Gastrocnemius medialis (tissue), 4 donors: Measurements from ENCODE around the gene RARRES2. TPM values are rescaled to one million over a fixed set of nuclear protein-coding genes. Genes with fewer than 3 reads are reported as not detected.

Experiments used
- ATAC-seq, 2 donors: fragments of 150-250 bp; one replicate each; pipeline ENCODE4 v1.9.1; 2016
- DNase-seq, 2 donors: peaks; one replicate each; pipeline ENCODE4 v3.0.0-alpha.2; 2019
- H3K27ac ChIP-seq, 4 donors: fragments of 200-600 bp; sonication (generic); 1 replicate in 1 of 4; 2 replicates in 3 of 4; pipeline ENCODE4 v1.5.1; 2016 to 2018; ENCODE audit warnings: mild to moderate bottlenecking in 2 of 4, moderate library complexity in 1 of 4
- H3K27me3 ChIP-seq, 3 donors: fragments of 200-600 bp; sonication (generic) in 2 of 3; 1 replicate in 1 of 3; 2 replicates in 2 of 3; pipeline versions ENCODE4 v1.5.1 to v1.6.0; 2016 to 2019; ENCODE audit warnings: mild to moderate bottlenecking in 1 of 3, moderate library complexity in 1 of 3
- H3K36me3 ChIP-seq, 2 donors: fragments of 200-600 bp; sonication (generic) in 1 of 2; one replicate each; pipeline ENCODE4 v1.5.1; 2017 to 2018
- H3K4me1 ChIP-seq, 2 donors: fragments of 200-600 bp; sonication (generic) in 1 of 2; one replicate each; pipeline ENCODE4 v1.5.1; 2016 to 2017; ENCODE audit warnings: mild to moderate bottlenecking in 2 of 2
- H3K4me3 ChIP-seq, 4 donors: fragments of 200-600 bp; sonication (generic) in 3 of 4; 1 replicate in 1 of 4; 2 replicates in 3 of 4; pipeline ENCODE4 v1.5.1; 2016 to 2019; ENCODE audit warnings: mild to moderate bottlenecking in 2 of 4
- H3K9me3 ChIP-seq, 3 donors: fragments of 200-600 bp; sonication (generic) in 2 of 3; 1 replicate in 1 of 3; 2 replicates in 2 of 3; pipeline ENCODE4 v1.5.1; 2016 to 2019
- POLR2A ChIP-seq, 2 donors: fragments of 450-650 bp; IDR thresholded peaks; one replicate each; pipeline ENCODE4 v1.6.1; 2017; ENCODE audit warnings: antibody characterized with exemption in 2 of 2, mild to moderate bottlenecking in 2 of 2, moderate library complexity in 2 of 2
- in situ Hi-C, 4 donors: fragments of 200-750 bp; cut with MboI; loops; one replicate each; pipeline versions ENCODE4 v1.15.0 to v1.8.0; 2017; ENCODE audit warnings: low sequenced_read_pairs in 4 of 4
- intact Hi-C: fragments of 100-400 bp; cut with DNase I; formaldehyde crosslinking; loops from one replicate; pipeline ENCODE4 v1.15.1; 2023; ENCODE audit warnings: low total_unique reads
- total RNA-seq, 4 donors: library from RNA; depleted of rRNA; stranded (reverse); fragments of >200 nt; gene quantifications; one replicate each; pipeline versions ENCODE4 v1.1.0 to v1.2.3, GENCODE V29; 2016
- TF ChIP-seq, protein P1 (sequence below), 5 experiments: fragments of 450-650 bp in 3 of 5; fragments of 200-600 bp in 2 of 5; sonication (generic) in 2 of 5; IDR thresholded peaks in 4 of 5; conservative IDR thresholded peaks in 1 of 5; 1 replicate in 4 of 5; 2 replicates in 1 of 5; pipeline ENCODE4 v1.5.1; 2016 to 2019; ENCODE audit warnings: antibody characterized with exemption in 5 of 5, mild to moderate bottlenecking in 3 of 5, moderate library complexity in 3 of 5

RARRES2 gene
- total RNA-seq, 4 donors from 2014 or later = 4.7 to 14.3 (median 6.5) TPM

DNA sequence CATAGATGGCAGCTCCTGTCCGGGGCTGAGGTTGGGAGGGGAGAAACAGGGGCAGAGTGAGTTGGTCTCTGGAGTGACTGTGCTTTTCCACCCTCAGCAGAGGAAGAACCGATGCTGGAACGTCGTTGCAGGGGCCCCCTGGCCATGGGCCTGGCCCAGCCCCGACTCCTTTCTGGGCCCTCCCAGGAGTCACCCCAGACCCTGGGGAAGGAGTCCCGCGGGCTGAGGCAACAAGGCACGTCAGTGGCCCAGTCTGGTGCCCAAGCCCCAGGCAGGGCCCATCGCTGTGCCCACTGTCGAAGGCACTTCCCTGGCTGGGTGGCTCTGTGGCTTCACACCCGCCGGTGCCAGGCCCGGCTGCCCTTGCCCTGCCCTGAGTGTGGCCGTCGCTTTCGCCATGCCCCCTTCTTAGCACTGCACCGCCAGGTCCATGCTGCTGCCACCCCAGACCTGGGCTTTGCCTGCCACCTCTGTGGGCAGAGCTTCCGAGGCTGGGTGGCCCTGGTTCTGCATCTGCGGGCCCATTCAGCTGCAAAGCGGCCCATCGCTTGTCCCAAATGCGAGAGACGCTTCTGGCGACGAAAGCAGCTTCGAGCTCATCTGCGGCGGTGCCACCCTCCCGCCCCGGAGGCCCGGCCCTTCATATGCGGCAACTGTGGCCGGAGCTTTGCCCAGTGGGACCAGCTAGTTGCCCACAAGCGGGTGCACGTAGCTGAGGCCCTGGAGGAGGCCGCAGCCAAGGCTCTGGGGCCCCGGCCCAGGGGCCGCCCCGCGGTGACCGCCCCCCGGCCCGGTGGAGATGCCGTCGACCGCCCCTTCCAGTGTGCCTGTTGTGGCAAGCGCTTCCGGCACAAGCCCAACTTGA is 29.9 kb upstream of the RARRES2 start:
- DNase-seq (no peak), ATAC-seq (no peak)
- in situ Hi-C loops (no loop called here), intact Hi-C loops (no loop called here)
- no peak for TF ChIP-seq POLR2A (IDR thresholded peaks at IDR 0.05)
- TF ChIP-seq, protein P1, sequence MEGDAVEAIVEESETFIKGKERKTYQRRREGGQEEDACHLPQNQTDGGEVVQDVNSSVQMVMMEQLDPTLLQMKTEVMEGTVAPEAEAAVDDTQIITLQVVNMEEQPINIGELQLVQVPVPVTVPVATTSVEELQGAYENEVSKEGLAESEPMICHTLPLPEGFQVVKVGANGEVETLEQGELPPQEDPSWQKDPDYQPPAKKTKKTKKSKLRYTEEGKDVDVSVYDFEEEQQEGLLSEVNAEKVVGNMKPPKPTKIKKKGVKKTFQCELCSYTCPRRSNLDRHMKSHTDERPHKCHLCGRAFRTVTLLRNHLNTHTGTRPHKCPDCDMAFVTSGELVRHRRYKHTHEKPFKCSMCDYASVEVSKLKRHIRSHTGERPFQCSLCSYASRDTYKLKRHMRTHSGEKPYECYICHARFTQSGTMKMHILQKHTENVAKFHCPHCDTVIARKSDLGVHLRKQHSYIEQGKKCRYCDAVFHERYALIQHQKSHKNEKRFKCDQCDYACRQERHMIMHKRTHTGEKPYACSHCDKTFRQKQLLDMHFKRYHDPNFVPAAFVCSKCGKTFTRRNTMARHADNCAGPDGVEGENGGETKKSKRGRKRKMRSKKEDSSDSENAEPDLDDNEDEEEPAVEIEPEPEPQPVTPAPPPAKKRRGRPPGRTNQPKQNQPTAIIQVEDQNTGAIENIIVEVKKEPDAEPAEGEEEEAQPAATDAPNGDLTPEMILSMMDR (IDR thresholded peaks at IDR 0.05 in 4 of 5, conservative IDR thresholded peaks at IDR 0.05 in 1 of 5) = no peak
- peaks cover 32 to 37% of the 10 kb centered on the region in 2 donors for H3K4me1 ChIP-seq
- H3K9me3 ChIP-seq = no peaks in the 10 kb centered on the region
- no peak overlapping the region for H3K4me3 ChIP-seq
- peak overlapping the region; percentile 98 to 100 (median 100) for H3K27ac ChIP-seq
- no peaks in the 10 kb centered on the region for H3K27me3 ChIP-seq
- H3K36me3 ChIP-seq = peaks cover 0 to 21% of the 10 kb centered on the region in 2 donors

DNA sequence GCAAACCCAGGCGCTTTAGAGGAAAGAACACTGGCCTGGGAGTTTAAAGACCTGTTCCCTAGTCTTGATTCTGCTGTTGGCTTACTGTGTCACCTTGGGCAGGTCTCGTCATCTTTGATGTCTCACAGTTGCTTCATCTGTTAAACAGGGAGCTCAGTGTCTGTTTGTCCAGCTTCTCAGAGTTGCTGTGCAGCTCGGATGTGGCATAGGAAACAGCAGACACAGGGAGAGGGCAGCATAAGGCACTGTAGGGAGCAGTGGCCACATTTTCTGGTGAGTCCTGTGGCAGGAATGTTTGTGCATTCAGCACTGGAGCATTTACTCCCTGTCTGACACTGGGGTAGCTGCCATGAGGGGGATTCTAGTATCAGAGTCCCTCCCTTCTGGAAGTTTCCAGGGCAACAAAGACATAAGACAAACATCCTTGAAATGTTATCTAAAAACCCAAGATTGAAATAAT is 29.2 kb upstream of the RARRES2 start:
- H3K4me3 ChIP-seq = peak overlapping the region in 1 of 4 donors; percentile 74

DNA sequence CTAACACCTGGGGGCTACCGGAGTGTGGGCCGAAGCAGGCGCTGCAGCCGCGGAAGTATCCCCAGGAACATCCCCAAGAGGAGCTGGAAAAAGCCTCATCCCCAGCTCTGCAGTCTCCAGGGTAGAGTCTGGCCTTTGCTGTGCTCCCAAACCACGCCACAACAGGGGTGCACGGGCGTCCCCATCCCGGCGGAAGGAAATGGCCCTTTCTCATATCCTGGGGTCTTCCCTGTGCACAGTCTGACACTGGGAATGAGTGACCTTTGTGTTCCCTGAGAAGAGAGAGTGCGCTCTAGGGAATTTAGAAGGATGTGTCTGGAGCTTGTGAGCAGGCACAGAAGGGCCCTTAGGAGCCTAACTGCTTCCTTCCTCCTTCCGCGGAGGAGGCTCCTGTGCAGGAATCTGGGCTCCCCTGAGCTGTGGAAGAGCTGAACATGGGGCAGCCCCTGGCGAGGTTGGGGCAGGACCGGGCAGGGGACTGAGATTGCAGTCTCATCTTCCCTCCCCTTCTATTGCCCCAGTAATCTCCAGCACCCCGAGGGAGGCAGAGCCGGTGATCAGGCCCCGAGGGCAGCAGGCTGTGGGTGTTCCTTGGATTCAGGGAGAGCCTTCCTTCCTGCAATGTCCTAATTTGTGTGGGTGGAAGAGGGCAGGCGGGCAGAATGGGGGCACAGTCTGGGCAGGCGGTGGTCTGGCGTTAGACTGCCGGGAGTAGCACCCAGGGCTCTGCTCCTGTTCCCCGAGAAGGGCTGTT is 28.5 kb upstream of the RARRES2 start:
- no peak for DNase-seq

More for the DNA sequence above, 29.2 kb upstream of the RARRES2 start:
- Histone ChIP-seq H3K27ac (peak overlapping the region; percentile 98 to 100 (median 100)), H3K9me3 (no peaks in the 10 kb centered on the region), H3K4me1 (peaks cover 32 to 33% of the 10 kb centered on the region in 2 donors), H3K36me3 (peaks cover 0 to 21% of the 10 kb centered on the region in 2 donors), H3K27me3 (no peaks in the 10 kb centered on the region)
- no peak for TF ChIP-seq POLR2A (IDR thresholded peaks at IDR 0.05)
- TF ChIP-seq, protein P1 (IDR thresholded peaks at IDR 0.05 in 4 of 5, conservative IDR thresholded peaks at IDR 0.05 in 1 of 5) = no peak
- no peak for DNase-seq
- in situ Hi-C loops = no loop called here
- intact Hi-C loops = no loop called here
- peak in 1 of 2 donors; percentile 6 for ATAC-seq

More for the DNA sequence above, 28.5 kb upstream of the RARRES2 start:
- Histone ChIP-seq H3K27ac (peak overlapping the region; percentile 98 to 100 (median 100)), H3K9me3 (no peaks in the 10 kb centered on the region), H3K36me3 (peaks cover 0 to 21% of the 10 kb centered on the region in 2 donors), H3K4me1 (peaks cover 32 to 33% of the 10 kb centered on the region in 2 donors), H3K4me3 (peak overlapping the region; percentile 74 to 87 (median 84)), H3K27me3 (no peaks in the 10 kb centered on the region)
- no peak for TF ChIP-seq POLR2A (IDR thresholded peaks at IDR 0.05)
- TF ChIP-seq, protein P1 (IDR thresholded peaks at IDR 0.05 in 4 of 5, conservative IDR thresholded peaks at IDR 0.05 in 1 of 5) = no peak
- in situ Hi-C loops = no loop called here
- intact Hi-C loops = loop anchor here (1.0 to 10.0 kb wide), 3 partner anchors 7 to 1485 kb away; partner anchors contain the start of genes EZH2 and SMARCD3
- no peak for ATAC-seq
